ENCODE data around the gene ATP4B.

Gene ATP4B

GRCh38 chr13:113655346-113656002 lies 2.5 kb downstream of the ATP4B start:
- Histone ChIP-seq H3K9ac (ENCODE audit: low read length) (no peak overlapping the region), H3K36me3 (ENCODE audit: control insufficient read depth, insufficient read depth, low read length) (no peaks in the 10 kb centered on the region), H3K4me1 (ENCODE audit: control insufficient read depth, insufficient read depth, low read length) (no peaks in the 10 kb centered on the region), H3K27ac (ENCODE audit: low read depth, low read length) (no peak overlapping the region), H3K4me3 (ENCODE audit: low read depth, low read length) (no peak overlapping the region), H3K9me3 (ENCODE audit: control insufficient read depth, insufficient read depth, low read depth, low read length) (no peaks in the 10 kb centered on the region), H3K27me3 (ENCODE audit: control insufficient read depth, insufficient read depth, low read length) (no peaks in the 10 kb centered on the region)

DNA sequence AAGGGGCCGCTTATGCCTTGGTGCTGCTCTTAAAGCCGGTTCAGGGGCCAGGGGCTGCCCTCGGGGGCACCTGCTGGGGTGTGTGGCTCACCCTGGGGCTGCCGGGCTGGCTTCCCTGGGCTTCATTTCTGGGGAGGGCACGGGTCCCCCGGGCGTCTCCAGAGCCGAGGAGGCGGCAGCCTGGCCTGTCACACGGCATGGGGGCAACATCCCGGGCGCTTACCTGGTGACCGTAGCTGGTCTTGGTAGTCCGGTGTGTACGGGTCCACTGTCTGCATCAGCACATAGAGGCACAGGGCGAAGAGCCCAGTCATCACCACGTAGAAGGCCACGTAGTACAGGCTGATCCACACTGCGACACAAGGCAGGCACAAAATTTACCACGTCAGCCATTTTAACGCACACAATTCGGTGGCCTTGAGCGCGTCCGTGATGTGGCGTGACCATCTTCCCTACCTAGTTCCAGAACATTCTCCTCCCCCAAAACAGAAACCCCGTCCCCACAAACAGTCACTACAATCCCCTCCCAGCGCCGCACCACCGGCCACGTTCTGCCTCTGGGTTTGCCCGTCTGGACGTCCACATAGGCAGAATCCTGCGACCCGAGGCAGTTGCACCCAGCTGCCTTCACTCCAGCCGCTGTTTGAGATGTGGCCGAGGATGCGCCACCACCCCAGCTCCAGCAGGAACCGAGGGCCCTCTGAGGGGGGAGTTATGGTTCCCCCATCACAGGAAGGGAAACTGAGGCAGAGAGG lies 3.2 kb downstream of the ATP4B start:
- Histone ChIP-seq H3K27ac (ENCODE audit: low read depth, low read length) (no peak overlapping the region), H3K9ac (ENCODE audit: low read length) (no peak overlapping the region), H3K27me3 (ENCODE audit: control insufficient read depth, insufficient read depth, low read length) (no peaks in the 10 kb centered on the region), H3K4me1 (ENCODE audit: control insufficient read depth, insufficient read depth, low read length) (no peaks in the 10 kb centered on the region), H3K9me3 (ENCODE audit: control insufficient read depth, insufficient read depth, low read depth, low read length) (no peaks in the 10 kb centered on the region), H3K36me3 (ENCODE audit: control insufficient read depth, insufficient read depth, low read length) (no peaks in the 10 kb centered on the region), H3K4me3 (ENCODE audit: low read depth, low read length) (no peak overlapping the region)

DNA sequence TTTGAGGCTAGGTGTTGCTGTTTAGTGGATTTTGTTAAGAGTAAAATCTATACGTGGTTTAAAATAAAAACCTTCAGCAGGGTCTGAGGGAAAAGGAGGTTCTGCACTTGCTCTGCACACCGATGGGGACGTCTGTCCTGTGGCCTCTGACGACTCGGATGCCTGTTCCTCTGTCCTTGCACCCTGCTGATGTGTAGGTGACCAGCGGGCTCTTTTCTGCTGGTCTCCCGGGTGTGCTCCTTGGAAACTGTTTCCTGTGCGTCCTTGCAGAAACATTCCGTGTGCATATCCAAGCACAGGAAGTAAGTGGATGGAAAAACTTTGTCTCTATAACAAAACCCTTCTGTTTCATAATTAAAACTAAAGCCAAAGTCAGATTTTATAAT lies 3.8 kb downstream of the ATP4B start:
- Histone ChIP-seq H3K27me3 (ENCODE audit: control insufficient read depth, insufficient read depth, low read length) (no peaks in the 10 kb centered on the region), H3K9me3 (ENCODE audit: control insufficient read depth, insufficient read depth, low read depth, low read length) (no peaks in the 10 kb centered on the region), H3K4me3 (ENCODE audit: low read depth, low read length) (no peak overlapping the region)

GRCh38 chr13:113653264-113654174 lies 4.5 kb downstream of the ATP4B start:
- no peak overlapping the region for H3K27ac ChIP-seq (ENCODE audit: low read depth, low read length)
- no peaks in the 10 kb centered on the region for H3K4me1 ChIP-seq (ENCODE audit: control insufficient read depth, insufficient read depth, low read length)
- no peaks in the 10 kb centered on the region for H3K36me3 ChIP-seq (ENCODE audit: control insufficient read depth, insufficient read depth, low read length)
- no peaks in the 10 kb centered on the region for H3K9me3 ChIP-seq (ENCODE audit: control insufficient read depth, insufficient read depth, low read depth, low read length)
- no peak overlapping the region for H3K4me3 ChIP-seq (ENCODE audit: low read depth, low read length)
- no peaks in the 10 kb centered on the region for H3K27me3 ChIP-seq (ENCODE audit: control insufficient read depth, insufficient read depth, low read length)
- no peak overlapping the region for H3K9ac ChIP-seq (ENCODE audit: low read length)

More for the DNA sequence above, 3.8 kb downstream of the ATP4B start:
- no peaks in the 10 kb centered on the region for H3K4me1 ChIP-seq (ENCODE audit: control insufficient read depth, insufficient read depth, low read length)
- no peaks in the 10 kb centered on the region for H3K36me3 ChIP-seq (ENCODE audit: control insufficient read depth, insufficient read depth, low read length)
- H3K9ac ChIP-seq (ENCODE audit: low read length), result no peak overlapping the region
- no peak overlapping the region for H3K27ac ChIP-seq (ENCODE audit: low read depth, low read length)

DNA sequence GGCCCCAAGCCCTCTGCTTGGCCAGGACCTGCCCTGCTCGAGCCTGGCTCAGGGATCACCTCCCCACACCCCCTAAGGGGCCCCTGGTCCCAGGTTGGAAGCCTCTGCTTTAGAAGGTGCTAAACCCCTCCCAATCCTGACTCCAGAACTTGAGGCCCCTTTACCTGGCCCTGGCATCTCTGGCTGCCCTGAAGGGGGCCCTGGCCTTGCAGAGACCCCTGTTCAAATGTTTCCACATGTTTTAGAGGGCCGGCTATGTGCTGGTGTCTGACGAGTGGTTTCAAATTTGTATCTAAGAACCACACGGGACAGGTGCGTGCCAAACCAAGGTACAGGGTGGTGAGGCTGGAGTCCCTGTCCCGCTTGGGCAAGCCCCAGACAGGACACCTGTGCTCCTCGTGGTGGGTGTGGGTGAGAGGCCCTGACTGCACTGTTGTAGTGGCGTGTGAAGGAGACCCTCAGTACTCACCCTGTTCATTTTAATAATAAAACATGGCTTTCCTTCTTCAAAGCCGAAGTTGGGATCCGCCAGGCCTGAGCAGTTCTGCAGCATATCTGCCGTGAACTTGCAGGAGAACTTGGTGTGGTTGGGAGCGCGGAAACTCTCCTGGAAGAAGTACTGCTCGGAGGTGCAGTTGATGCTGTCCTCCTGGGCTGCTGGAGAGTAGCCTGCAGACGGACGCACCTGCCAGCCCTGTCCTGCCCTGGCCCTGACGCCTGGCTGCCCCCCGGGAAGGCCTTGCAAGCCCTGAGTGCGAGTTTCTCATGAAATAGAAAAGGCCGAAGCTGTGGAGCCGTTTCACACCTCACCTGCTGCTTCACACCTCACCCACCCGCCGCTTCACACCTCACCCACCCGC lies 5.4 kb downstream of the ATP4B start:
- no peak overlapping the region for H3K9ac ChIP-seq (ENCODE audit: low read length)
- H3K4me1 ChIP-seq (ENCODE audit: control insufficient read depth, insufficient read depth, low read length), result no peaks in the 10 kb centered on the region
- H3K4me3 ChIP-seq (ENCODE audit: low read depth, low read length), result no peak overlapping the region
- H3K27me3 ChIP-seq (ENCODE audit: control insufficient read depth, insufficient read depth, low read length), result no peaks in the 10 kb centered on the region
- H3K9me3 ChIP-seq (ENCODE audit: control insufficient read depth, insufficient read depth, low read depth, low read length), result no peaks in the 10 kb centered on the region
- no peaks in the 10 kb centered on the region for H3K36me3 ChIP-seq (ENCODE audit: control insufficient read depth, insufficient read depth, low read length)
- no peak overlapping the region for H3K27ac ChIP-seq (ENCODE audit: low read depth, low read length)

DNA sequence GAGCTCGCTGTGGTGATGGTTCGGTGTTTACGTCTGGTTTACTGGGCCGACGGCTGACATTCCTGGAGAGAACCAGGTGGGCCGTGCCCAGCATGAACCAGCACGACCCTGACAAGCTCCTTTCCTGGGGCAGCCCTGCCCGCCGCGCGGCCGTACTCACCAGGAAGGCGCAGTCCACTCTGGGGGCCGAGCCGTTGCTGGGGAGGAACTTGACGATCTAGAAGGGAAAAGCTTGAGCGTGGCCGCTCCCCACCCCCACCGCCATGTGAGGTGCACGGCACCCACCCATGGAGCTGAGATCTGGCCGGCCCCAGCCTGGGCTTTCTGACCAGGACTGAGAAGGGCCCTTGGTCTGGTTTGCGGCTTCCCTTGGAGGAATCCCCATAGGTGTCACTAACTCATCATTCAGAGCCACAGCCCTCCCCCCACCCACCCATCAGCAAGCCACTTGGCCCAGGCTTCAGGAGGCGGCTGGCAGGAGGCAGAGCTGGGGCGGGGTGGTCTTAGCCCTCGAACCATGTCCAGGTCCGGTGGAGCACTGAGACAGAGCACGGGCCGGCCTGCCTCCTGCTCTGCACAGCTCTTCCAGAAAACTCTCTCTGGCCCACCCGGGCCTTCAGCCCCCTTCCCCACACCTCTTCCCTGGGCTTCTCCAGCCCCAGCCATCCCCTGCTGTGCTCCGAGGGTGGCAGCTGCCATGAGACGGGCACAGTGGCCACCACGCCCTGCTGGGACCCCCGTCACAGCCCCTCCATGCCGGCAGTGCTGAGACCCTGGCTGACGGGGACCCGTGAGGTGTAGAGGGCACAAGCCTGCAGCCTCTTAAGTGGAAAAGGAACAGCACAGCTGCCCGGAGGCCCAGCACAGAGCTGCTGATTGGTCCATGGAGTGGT lies 6.2 kb downstream of the ATP4B start:
- Histone ChIP-seq H3K27ac (ENCODE audit: low read depth, low read length) (no peak overlapping the region), H3K4me3 (ENCODE audit: low read depth, low read length) (no peak overlapping the region)

GRCh38 chr13:113650731-113651148 lies 7.3 kb downstream of the ATP4B start:
- H3K27ac ChIP-seq (ENCODE audit: low read depth, low read length), result no peak overlapping the region
- no peaks in the 10 kb centered on the region for H3K27me3 ChIP-seq (ENCODE audit: control insufficient read depth, insufficient read depth, low read length)
- no peaks in the 10 kb centered on the region for H3K36me3 ChIP-seq (ENCODE audit: control insufficient read depth, insufficient read depth, low read length)
- no peak overlapping the region for H3K4me3 ChIP-seq (ENCODE audit: low read depth, low read length)
- no peaks in the 10 kb centered on the region for H3K4me1 ChIP-seq (ENCODE audit: control insufficient read depth, insufficient read depth, low read length)
- H3K9me3 ChIP-seq (ENCODE audit: control insufficient read depth, insufficient read depth, low read depth, low read length), result peaks cover 8% of the 10 kb centered on the region
- H3K9ac ChIP-seq (ENCODE audit: low read length), result no peak overlapping the region

More for the DNA sequence above, 6.2 kb downstream of the ATP4B start:
- no peaks in the 10 kb centered on the region for H3K27me3 ChIP-seq (ENCODE audit: control insufficient read depth, insufficient read depth, low read length)
- no peak overlapping the region for H3K9ac ChIP-seq (ENCODE audit: low read length)
- no peaks in the 10 kb centered on the region for H3K4me1 ChIP-seq (ENCODE audit: control insufficient read depth, insufficient read depth, low read length)
- no peaks in the 10 kb centered on the region for H3K36me3 ChIP-seq (ENCODE audit: control insufficient read depth, insufficient read depth, low read length)
- H3K9me3 ChIP-seq (ENCODE audit: control insufficient read depth, insufficient read depth, low read depth, low read length), result peaks cover 2% of the 10 kb centered on the region; the same call in 1 of the 2 replicates

DNA sequence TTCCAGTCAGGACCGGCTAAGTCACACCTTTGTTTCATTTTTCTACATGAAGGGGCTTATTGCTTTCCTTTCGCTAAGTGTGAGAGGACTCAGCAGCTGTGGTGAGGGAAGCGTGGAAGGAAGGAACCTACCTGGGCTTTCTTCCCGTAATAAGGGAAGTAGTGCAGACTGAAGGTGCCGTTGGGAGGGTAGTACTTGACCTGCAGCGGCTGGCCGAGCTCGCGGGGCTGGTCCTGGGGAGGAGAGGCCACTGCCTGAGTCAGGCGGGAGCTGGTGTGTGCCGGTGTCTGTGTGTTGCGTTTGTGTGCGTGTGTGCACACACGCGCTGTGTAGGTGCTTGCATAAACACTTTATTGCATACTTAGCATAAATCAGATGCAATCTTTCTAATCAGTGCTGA lies 7.7 kb downstream of the ATP4B start:
- Histone ChIP-seq H3K36me3 (ENCODE audit: control insufficient read depth, insufficient read depth, low read length) (no peaks in the 10 kb centered on the region), H3K9ac (ENCODE audit: low read length) (no peak overlapping the region), H3K4me1 (ENCODE audit: control insufficient read depth, insufficient read depth, low read length) (no peaks in the 10 kb centered on the region)

DNA sequence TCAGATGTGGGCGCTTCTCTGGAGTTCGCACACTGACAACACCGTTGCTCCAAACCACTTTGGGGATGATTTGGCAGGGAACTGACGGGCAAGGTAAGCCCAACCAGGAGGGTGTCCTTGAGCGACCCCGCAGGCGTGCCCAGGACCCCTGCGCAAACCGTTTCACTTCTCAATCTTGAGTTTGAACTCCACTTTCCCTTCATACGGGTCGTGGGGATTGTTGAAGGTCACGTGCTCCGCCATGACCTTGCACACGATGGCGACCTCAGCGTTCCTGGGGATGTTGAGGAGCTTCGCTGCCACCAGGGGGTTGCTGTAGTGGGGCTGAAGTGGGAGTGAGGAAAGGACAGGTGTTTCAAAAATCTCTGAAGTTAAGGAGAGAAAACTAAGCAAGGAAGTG lies 8.8 kb downstream of the ATP4B start:
- Histone ChIP-seq H3K9me3 (ENCODE audit: control insufficient read depth, insufficient read depth, low read depth, low read length) (peaks cover 20% of the 10 kb centered on the region), H3K4me3 (ENCODE audit: low read depth, low read length) (no peak overlapping the region), H3K9ac (ENCODE audit: low read length) (no peak overlapping the region), H3K27me3 (ENCODE audit: control insufficient read depth, insufficient read depth, low read length) (no peaks in the 10 kb centered on the region), H3K27ac (ENCODE audit: low read depth, low read length) (no peak overlapping the region), H3K36me3 (ENCODE audit: control insufficient read depth, insufficient read depth, low read length) (no peaks in the 10 kb centered on the region), H3K4me1 (ENCODE audit: control insufficient read depth, insufficient read depth, low read length) (no peaks in the 10 kb centered on the region)

More for the DNA sequence above, 7.7 kb downstream of the ATP4B start:
- Histone ChIP-seq H3K9me3 (ENCODE audit: control insufficient read depth, insufficient read depth, low read depth, low read length) (peaks cover 13% of the 10 kb centered on the region), H3K27me3 (ENCODE audit: control insufficient read depth, insufficient read depth, low read length) (no peaks in the 10 kb centered on the region), H3K27ac (ENCODE audit: low read depth, low read length) (no peak overlapping the region), H3K4me3 (ENCODE audit: low read depth, low read length) (no peak overlapping the region)

GRCh38 chr13:113648216-113648610 lies 9.8 kb downstream of the ATP4B start:
- H3K9ac ChIP-seq (ENCODE audit: low read length), result no peak overlapping the region

More at GRCh38 chr13:113648216-113648610, 9.8 kb downstream of the ATP4B start:
- Histone ChIP-seq H3K4me1 (ENCODE audit: control insufficient read depth, insufficient read depth, low read length) (no peaks in the 10 kb centered on the region), H3K4me3 (ENCODE audit: low read depth, low read length) (no peak overlapping the region), H3K27ac (ENCODE audit: low read depth, low read length) (no peak overlapping the region), H3K36me3 (ENCODE audit: control insufficient read depth, insufficient read depth, low read length) (no peaks in the 10 kb centered on the region), H3K9me3 (ENCODE audit: control insufficient read depth, insufficient read depth, low read depth, low read length) (peaks cover 27% of the 10 kb centered on the region), H3K27me3 (ENCODE audit: control insufficient read depth, insufficient read depth, low read length) (no peaks in the 10 kb centered on the region)
